ENCODE data around the gene HMGXB3.
"Not testable (repeated sequence)": the region's sequence is repeated elsewhere in the genome, so short reads cannot be mapped to it uniquely, and the experiment has no call there.

HMGXB3 gene

DNA sequence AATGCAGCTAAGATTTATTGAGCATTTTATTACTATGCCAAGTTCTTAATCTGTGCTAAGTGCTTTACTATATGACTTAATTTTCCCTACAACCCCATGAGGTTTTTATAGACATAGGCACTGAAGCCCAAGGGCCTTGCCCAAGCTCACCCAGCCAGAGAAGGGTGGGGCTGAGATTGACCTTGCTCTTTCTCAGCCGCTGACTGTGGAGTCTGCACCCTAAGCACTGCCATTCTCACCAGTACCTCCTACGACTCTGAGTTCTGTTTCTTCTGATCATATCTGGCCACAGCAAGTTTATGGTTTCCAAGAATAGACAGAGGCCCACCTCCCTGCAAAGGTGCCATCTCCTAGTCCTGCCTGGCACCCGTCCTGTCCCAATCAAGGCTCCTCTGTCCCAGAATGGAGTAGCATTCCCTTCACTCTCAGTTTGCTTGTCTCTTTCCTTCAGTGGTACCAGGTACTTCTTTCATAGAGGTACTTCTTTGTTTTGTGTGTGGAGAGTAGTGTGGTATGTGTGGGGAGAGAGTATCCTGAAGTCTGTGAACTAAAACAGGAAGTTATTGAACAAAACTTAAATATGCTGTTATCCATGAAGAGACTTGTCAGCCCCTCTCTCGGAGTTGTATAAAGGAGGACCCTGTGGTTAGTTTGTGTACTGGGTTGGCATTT, 43.3 kb downstream of the HMGXB3 start:
- in situ Hi-C loops (cut with MboI; ENCODE audit: low pct_unique_long_range_greater_than_20kb, low sequenced_read_pairs), result no loop called here
- DNase-seq, result peak; percentile 82

- no peak for DNase-seq
- in situ Hi-C loops (cut with MboI; ENCODE audit: low pct_unique_long_range_greater_than_20kb, low sequenced_read_pairs), result no loop called here
These were observed 43.8 kb downstream of the HMGXB3 start for GRCh38 chr5:150044329-150044681.

DNA sequence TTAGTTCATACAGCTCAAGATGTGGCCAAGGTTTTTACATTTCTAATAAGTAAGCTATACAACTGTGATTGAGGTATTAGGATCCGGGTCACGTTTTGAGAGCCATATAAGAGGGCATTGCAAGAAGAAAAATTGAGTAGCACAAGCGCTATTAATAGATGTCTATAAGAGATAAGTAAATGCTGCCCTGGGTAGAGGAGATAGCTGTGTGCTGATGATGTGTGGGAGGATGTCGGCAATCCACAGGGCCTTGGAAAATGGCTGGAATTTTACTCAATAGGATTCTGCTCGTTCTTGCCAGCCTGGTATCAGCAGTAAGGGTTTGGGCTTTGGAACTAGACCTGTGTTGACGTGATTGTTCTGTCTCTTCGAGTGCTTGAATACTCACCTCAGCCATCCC, 44.2 kb downstream of the HMGXB3 start:
- no peak for DNase-seq
- in situ Hi-C loops (cut with MboI; ENCODE audit: low pct_unique_long_range_greater_than_20kb, low sequenced_read_pairs), result no loop called here

GRCh38 chr5:150045549-150045948, 45.0 kb downstream of the HMGXB3 start:
- DNase-seq, result no peak
- in situ Hi-C loops (cut with MboI; ENCODE audit: low pct_unique_long_range_greater_than_20kb, low sequenced_read_pairs), result no loop called here

- no peak for DNase-seq
- in situ Hi-C loops (cut with MboI; ENCODE audit: low pct_unique_long_range_greater_than_20kb, low sequenced_read_pairs), result no loop called here
These were observed 45.5 kb downstream of the HMGXB3 start for GRCh38 chr5:150046031-150046430.

GRCh38 chr5:150050172-150050811, 49.8 kb downstream of the HMGXB3 start:
- in situ Hi-C loops (cut with MboI; ENCODE audit: low pct_unique_long_range_greater_than_20kb, low sequenced_read_pairs); DNase-seq: not testable (repeated sequence)

DNA sequence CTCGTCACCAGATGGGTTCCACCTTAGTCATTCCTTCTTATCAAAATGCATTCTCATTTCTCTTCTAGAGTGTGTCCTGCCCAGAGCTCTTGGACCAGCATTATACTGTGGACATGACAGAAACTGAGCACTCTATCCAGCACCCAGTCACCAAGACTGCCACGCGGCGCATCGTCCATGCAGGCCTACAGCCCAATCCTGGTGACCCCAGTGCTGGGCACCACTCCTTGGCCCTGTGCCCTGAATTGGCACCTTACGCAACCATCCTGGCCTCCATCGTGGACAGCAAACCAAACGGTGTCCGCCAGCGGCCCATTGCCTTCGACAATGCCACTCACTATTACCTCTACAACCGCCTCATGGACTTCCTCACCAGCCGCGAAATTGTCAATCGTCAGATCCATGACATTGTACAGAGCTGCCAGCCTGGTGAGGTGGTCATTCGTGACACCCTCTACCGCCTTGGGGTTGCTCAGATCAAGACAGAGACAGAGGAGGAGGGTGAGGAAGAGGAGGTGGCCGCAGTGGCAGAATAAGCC, 51.2 kb downstream of the HMGXB3 start:
- in situ Hi-C loops (cut with MboI; ENCODE audit: low pct_unique_long_range_greater_than_20kb, low sequenced_read_pairs), result no loop called here
- no peak for DNase-seq

- in situ Hi-C loops (cut with MboI; ENCODE audit: low pct_unique_long_range_greater_than_20kb, low sequenced_read_pairs), result no loop called here
- no peak for DNase-seq
These were observed 51.9 kb downstream of the HMGXB3 start for GRCh38 chr5:150052226-150052955.

DNA sequence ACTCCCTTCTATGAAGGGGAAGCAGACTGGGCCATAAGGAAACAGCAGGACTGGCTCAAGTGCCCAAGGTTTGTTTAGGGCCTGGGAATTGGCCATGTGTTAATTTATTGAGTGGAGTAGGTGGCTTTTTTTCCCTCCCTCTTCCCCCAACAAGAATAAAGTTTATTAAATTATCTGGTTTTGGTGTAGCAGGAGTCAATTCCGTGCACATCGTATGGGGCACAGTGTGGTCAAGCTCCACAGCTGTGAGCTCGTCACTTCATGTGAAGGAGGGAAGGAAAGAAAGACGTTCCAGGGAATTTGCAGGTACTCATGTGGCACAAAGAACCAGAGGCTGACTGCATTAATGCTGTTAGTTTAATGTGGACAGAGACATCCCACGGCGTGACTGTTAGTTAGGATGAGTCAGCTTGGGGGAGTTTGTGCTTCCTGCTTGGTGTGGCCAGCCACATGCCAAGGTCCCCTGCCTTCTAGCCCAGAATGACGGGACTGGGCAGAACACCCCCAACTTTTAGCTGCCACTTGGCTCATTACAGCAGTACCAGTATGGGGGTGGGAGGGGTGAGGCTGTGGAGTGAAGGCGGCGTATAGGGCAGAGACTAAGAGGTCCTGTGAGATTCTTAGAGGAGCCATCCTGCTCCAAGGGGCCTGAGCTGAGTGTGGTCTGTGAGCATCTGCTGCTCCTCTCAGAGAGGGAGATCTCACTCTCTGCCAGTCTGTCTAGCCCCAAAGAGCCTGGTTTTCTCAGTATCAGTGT, 52.6 kb downstream of the HMGXB3 start:
- peak; percentile 37 for DNase-seq
- in situ Hi-C loops (cut with MboI; ENCODE audit: low pct_unique_long_range_greater_than_20kb, low sequenced_read_pairs), result no loop called here

- DNase-seq, result no peak
- in situ Hi-C loops (cut with MboI; ENCODE audit: low pct_unique_long_range_greater_than_20kb, low sequenced_read_pairs), result no loop called here
These were observed 53.3 kb downstream of the HMGXB3 start for GRCh38 chr5:150053713-150054392.

GRCh38 chr5:150054569-150054968, 54.0 kb downstream of the HMGXB3 start:
- DNase-seq, result no peak
- in situ Hi-C loops (cut with MboI; ENCODE audit: low pct_unique_long_range_greater_than_20kb, low sequenced_read_pairs), result no loop called here

- in situ Hi-C loops (cut with MboI; ENCODE audit: low pct_unique_long_range_greater_than_20kb, low sequenced_read_pairs), result no loop called here
- no peak for DNase-seq
These were observed 55.0 kb downstream of the HMGXB3 start for GRCh38 chr5:150055326-150056074.

DNA sequence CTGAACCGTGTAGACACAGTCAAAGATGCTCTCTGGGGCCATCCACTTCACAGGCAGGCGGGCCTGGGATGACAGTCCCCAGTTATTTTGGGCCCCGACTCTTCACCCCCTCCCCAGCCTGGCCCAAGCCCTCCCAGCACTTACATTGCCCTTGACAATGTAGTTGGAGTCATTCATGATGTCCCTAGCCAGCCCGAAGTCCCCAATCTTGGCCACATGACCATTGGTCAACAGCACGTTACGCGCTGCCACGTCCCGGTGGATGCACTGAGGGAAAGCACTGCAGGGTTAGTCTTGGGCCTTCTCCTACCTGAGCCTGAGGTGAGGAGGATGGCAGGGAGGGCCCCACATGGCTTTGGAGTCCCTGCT, 55.5 kb downstream of the HMGXB3 start:
- DNase-seq, result no peak
- in situ Hi-C loops (cut with MboI; ENCODE audit: low pct_unique_long_range_greater_than_20kb, low sequenced_read_pairs), result no loop called here

DNA sequence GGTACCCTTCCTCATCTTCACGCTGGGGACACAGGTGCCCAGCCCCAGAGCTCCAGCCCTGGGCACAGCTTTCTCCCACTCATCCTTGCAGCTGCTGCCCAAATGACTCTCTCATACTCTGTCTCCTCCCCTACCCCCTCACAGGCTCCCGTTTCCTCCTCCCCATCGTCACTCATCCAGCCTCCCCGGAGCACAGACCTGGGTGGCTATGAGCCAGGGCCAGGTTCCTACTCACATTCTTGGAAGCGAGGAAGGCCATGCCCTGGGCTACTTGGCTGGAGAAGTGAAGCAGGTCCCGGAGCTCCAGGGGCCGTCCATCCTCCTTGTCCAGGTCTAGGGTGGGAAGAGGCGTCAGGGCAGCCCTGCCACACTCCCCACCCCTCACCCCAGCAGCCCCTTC, 56.5 kb downstream of the HMGXB3 start:
- no peak for DNase-seq
- in situ Hi-C loops (cut with MboI; ENCODE audit: low pct_unique_long_range_greater_than_20kb, low sequenced_read_pairs), result no loop called here

DNA sequence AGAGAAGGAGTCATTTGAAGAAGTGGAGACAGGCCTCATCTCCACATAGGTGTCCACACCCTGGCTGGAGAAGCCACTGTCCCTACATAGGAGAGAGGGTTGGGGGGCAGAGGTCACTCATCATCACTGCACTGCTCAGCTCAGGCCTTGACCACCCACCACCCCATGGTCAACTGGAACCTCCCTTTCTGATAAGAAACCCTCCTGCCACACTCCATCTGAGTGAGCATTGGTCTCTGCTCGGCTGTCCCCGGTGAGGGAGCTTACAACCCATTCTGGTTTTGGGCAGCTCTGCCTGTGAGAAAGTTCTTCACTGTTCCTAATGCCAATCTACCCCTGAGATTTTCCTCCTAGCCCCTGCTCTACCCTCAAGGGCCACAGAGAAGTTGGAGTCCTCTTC, 57.0 kb downstream of the HMGXB3 start:
- DNase-seq, result no peak
- in situ Hi-C loops (cut with MboI; ENCODE audit: low pct_unique_long_range_greater_than_20kb, low sequenced_read_pairs), result no loop called here

DNA sequence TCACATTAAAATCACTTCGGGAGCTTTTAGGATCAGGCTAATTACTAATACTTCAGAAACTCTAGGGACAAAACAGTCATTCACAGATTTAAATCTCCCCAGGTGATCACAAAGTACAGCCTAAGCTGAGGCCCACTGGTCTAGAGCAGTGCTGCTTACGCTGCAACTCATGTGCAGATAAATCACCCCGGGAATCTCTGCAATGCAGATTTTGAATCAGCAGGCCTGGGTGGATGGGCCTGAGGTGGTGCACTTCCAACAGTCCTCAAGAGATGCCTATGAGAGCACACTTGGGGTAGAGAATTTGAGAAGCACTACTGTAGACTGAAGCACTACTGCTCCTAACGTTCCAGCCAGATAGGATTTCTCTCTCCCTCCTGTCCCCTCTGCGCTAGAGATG, 57.5 kb downstream of the HMGXB3 start:
- no peak for DNase-seq
- in situ Hi-C loops (cut with MboI; ENCODE audit: low pct_unique_long_range_greater_than_20kb, low sequenced_read_pairs), result no loop called here

DNA sequence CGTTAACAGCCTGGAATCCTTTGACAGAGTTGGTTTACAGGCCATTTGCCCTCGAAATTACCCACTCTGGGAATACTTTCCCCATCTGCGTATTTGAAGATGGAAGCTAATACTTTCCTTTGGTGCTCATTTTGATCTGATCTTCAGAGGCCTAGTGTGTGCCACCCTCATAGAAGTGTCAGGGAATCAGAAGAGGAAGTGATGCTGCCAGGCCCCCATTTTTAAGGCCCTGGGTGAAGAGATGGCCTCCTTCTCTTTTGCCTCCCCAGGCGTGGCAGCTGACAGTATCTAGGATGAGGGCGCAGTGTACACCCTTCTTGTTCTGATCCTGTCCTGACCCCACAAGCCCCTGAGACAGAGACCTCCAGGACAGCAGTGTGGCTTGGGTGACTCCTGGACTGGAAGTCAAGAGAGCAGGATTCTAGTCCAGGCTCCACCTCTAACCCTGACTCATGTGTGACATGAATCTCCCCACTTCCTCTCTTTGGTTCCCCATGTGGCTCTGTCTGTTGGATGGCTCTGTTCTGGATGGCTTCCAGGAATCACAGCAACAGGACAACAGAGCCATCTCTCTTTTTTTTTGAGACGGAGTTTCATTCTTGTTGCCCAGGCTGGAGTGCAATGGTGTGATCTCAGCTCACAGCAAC, 58.1 kb downstream of the HMGXB3 start:
- peak; percentile 87 for DNase-seq
- in situ Hi-C loops (cut with MboI; ENCODE audit: low pct_unique_long_range_greater_than_20kb, low sequenced_read_pairs), result no loop called here

- no peak for DNase-seq
- in situ Hi-C loops (cut with MboI; ENCODE audit: low pct_unique_long_range_greater_than_20kb, low sequenced_read_pairs), result no loop called here
These were observed 59.1 kb downstream of the HMGXB3 start for GRCh38 chr5:150059623-150060022.

Data from KBM-7 (cell line).